Tibial nerve (tissue), 4 donors: ENCODE measurements around the gene RIN3. TPM values are rescaled to one million over a fixed set of nuclear protein-coding genes. Genes with fewer than 3 reads are reported as not detected.

Experiments used
- DNase-seq, 2 donors: peaks; one replicate each; pipeline ENCODE4 v3.0.0-alpha.2; 2019; ENCODE audit warnings: low spot score in 2 of 2
- H3K27ac ChIP-seq, 4 donors: fragments of 200-600 bp; sonication (generic) in 3 of 4; one replicate each; pipeline ENCODE4 v1.5.1; 2017 to 2019; ENCODE audit warnings: mild to moderate bottlenecking in 1 of 4
- H3K27me3 ChIP-seq, 2 donors: fragments of 200-600 bp; sonication (generic) in 1 of 2; one replicate each; pipeline versions ENCODE4 v1.5.1 to v1.6.0; 2017 to 2019
- H3K36me3 ChIP-seq, 3 donors: fragments of 200-600 bp; sonication (generic); one replicate each; pipeline ENCODE4 v1.5.1; 2018 to 2019
- H3K4me1 ChIP-seq, 4 donors: fragments of 200-600 bp; sonication (generic) in 3 of 4; one replicate each; pipeline ENCODE4 v1.5.1; 2017 to 2019
- H3K4me3 ChIP-seq, 4 donors: fragments of 200-600 bp; sonication (generic) in 3 of 4; one replicate each; pipeline ENCODE4 v1.5.1; 2017 to 2019; ENCODE audit warnings: mild to moderate bottlenecking in 1 of 4, moderate library complexity in 1 of 4
- H3K9me3 ChIP-seq, 4 donors: fragments of 200-600 bp; sonication (generic) in 3 of 4; one replicate each; pipeline ENCODE4 v1.5.1; 2017 to 2019
- EP300 ChIP-seq, 2 donors: sonication (generic); formaldehyde crosslinking; IDR thresholded peaks; one replicate each; pipeline ENCODE4 v1.6.1; 2017; ENCODE audit warnings: antibody characterized with exemption in 2 of 2, mild to moderate bottlenecking in 1 of 2
- POLR2A ChIP-seq, 2 donors: fragments of 450-650 bp; IDR thresholded peaks; one replicate each; pipeline ENCODE4 v1.6.1; 2017; ENCODE audit warnings: antibody characterized with exemption in 2 of 2, mild to moderate bottlenecking in 2 of 2, moderate library complexity in 2 of 2
- WGBS, 2 donors: methylation state at CpG; one replicate each; pipeline ENCODE4 v1.1.5; 2018; 5-methylcytosine and 5-hydroxymethylcytosine counted together
- total RNA-seq, 4 donors: library from RNA; depleted of rRNA; stranded (reverse); fragments of >200 nt; gene quantifications; one replicate each; pipeline ENCODE4 v1.1.0, GENCODE V29; 2016
- TF ChIP-seq, protein P1 (sequence below), 5 experiments: fragments of 200-600 bp in 3 of 5; fragments of 450-650 bp in 2 of 5; sonication (generic) in 3 of 5; IDR thresholded peaks; one replicate each; pipeline ENCODE4 v1.5.1; 2016 to 2019; ENCODE audit warnings: antibody characterized with exemption in 5 of 5, mild to moderate bottlenecking in 3 of 5, moderate library complexity in 2 of 5

The RIN3 gene
- total RNA-seq, 4 donors from 2014 or later, result 14.2 to 34.2 (median 15.5) TPM

DNA sequence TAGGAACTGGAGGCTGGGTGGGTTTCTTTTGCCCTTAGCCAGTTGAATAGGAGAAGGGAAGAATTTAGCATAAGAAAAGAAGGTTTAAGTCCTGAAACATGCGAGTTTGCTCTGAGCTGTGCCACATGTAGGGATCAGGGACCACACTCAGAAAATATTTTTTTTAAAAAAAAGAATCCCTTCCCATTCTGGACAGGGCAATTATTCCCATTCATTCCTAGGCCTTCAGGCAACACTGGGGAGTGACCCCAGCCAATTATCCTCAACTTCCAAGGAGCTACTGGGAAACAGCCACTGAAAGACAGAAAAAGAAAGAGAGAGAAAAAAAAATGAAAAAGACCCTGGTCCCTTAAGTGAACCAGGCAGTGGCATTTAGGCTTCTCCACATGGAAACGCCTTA is 115.1 kb downstream of the RIN3 start:
- 80 to 86% methylated on average over 2 of the region's 2 CpGs for WGBS, 2 donors
- Histone ChIP-seq H3K4me3 (no peak overlapping the region), H3K9me3 (peaks cover 0 to 34% (median 0%) of the 10 kb centered on the region in 4 donors), H3K4me1 (peaks cover 0 to 11% (median 0%) of the 10 kb centered on the region in 4 donors), H3K27ac (no peak overlapping the region), H3K27me3 (no peaks in the 10 kb centered on the region), H3K36me3 (peaks cover 0 to 23% (median 0%) of the 10 kb centered on the region in 3 donors)
- no peak for DNase-seq
- no peak for TF ChIP-seq EP300 (IDR thresholded peaks at IDR 0.05)
- TF ChIP-seq, protein P1, sequence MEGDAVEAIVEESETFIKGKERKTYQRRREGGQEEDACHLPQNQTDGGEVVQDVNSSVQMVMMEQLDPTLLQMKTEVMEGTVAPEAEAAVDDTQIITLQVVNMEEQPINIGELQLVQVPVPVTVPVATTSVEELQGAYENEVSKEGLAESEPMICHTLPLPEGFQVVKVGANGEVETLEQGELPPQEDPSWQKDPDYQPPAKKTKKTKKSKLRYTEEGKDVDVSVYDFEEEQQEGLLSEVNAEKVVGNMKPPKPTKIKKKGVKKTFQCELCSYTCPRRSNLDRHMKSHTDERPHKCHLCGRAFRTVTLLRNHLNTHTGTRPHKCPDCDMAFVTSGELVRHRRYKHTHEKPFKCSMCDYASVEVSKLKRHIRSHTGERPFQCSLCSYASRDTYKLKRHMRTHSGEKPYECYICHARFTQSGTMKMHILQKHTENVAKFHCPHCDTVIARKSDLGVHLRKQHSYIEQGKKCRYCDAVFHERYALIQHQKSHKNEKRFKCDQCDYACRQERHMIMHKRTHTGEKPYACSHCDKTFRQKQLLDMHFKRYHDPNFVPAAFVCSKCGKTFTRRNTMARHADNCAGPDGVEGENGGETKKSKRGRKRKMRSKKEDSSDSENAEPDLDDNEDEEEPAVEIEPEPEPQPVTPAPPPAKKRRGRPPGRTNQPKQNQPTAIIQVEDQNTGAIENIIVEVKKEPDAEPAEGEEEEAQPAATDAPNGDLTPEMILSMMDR (IDR thresholded peaks at IDR 0.05), result no peak
- TF ChIP-seq POLR2A (IDR thresholded peaks at IDR 0.05), result no peak

DNA sequence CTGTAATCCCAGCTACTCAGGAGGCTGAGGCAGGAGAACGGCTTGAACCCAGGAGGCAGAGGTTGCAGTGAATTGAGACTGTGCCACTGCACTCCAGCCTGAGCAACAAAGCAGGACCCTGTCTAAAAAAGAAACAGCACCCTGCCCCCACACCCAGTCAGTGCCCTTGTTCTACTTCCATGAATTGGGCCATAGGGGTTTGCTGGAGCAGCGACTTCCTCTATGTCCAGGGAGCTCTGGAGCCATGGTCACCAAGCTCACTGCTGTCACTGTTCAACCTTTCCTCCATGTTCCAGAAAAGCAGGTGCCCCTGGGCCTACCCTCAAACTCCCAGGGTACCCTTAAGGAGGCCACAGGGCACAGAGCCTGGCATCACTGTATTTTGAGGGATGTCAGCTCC is 116.8 kb downstream of the RIN3 start:
- WGBS, 2 donors, result 63 to 74% methylated on average over 2 of the region's 2 CpGs

DNA sequence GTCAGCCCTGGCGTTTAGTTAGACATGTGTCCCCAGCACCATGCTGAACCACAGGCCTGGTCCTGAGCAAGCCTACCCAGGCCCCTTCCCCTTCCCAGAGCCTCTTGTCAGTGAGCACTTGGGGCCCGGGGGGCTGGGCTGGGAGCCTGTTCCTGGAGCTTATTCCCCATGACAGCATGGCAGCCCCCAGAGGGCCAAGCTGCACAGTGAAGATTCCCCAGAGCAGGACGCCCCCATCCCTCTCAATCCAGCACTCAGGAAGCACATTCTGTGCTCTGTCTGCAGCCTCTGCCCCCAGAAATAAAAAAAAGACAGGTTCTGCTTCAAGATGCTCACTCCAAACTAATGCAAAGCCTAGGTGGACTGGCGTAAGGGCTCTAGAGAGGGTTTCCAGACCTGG is 117.5 kb downstream of the RIN3 start:
- 78 to 85% methylated on average over 4 of the region's 4 CpGs for WGBS, 2 donors
- H3K27ac ChIP-seq, result no peak overlapping the region
- H3K27me3 ChIP-seq, result no peaks in the 10 kb centered on the region
- H3K9me3 ChIP-seq, result peaks cover 0 to 29% (median 0%) of the 10 kb centered on the region in 4 donors
- H3K4me1 ChIP-seq, result peaks cover 0 to 14% (median 0%) of the 10 kb centered on the region in 4 donors
- peaks cover 0 to 23% (median 0%) of the 10 kb centered on the region in 3 donors for H3K36me3 ChIP-seq
- DNase-seq, result no peak
- no peak overlapping the region for H3K4me3 ChIP-seq
- TF ChIP-seq EP300 (IDR thresholded peaks at IDR 0.05), result no peak
- TF ChIP-seq POLR2A (IDR thresholded peaks at IDR 0.05), result no peak
- TF ChIP-seq, protein P1 (IDR thresholded peaks at IDR 0.05), result no peak

More for the DNA sequence above, 116.8 kb downstream of the RIN3 start:
- Histone ChIP-seq H3K36me3 (peaks cover 0 to 23% (median 0%) of the 10 kb centered on the region in 3 donors), H3K4me1 (peaks cover 0 to 14% (median 0%) of the 10 kb centered on the region in 4 donors), H3K27ac (no peak overlapping the region), H3K4me3 (no peak overlapping the region), H3K27me3 (no peaks in the 10 kb centered on the region), H3K9me3 (peaks cover 0 to 32% (median 0%) of the 10 kb centered on the region in 4 donors)
- no peak for DNase-seq
- TF ChIP-seq, protein P1 (IDR thresholded peaks at IDR 0.05), result no peak
- no peak for TF ChIP-seq EP300 (IDR thresholded peaks at IDR 0.05)

DNA sequence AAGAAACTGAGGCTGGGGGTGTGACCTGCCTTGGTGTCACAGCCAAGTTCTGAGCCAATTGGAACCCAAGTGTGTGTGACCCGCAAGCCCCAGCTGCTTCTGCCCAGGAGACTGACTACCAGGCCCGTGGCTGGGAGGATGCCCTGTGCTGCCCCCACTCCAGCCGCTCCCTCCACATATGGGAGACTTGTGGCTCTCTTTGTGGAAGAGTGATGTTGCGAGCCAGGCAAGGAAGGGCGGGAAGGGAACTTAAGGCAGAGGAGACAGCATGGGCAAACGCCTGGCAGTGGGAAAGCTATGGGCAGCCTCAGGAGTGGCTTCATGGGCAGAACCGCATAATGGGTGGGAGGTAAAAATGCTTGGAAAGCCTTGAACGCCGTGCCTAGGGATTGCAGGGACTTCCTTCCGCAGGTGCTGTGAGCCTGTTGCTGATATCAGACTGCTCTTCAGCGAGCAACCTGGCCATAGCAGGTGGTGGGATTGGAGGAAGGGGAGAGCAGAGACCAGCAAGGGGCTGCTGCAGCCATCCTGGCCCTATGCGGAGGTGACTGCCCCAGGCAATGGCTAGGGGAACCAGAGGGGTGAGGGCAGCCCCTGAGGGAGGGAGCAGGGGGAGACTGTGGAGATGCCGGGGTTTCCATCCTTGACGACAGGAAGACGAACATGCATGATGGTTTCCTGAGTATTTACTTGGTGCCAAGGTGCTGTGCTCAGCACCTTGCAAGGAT is 119.1 kb downstream of the RIN3 start:
- peaks cover 0 to 9% (median 0%) of the 10 kb centered on the region in 3 donors for H3K36me3 ChIP-seq
- DNase-seq, result no peak
- no peak overlapping the region for H3K27ac ChIP-seq

DNA sequence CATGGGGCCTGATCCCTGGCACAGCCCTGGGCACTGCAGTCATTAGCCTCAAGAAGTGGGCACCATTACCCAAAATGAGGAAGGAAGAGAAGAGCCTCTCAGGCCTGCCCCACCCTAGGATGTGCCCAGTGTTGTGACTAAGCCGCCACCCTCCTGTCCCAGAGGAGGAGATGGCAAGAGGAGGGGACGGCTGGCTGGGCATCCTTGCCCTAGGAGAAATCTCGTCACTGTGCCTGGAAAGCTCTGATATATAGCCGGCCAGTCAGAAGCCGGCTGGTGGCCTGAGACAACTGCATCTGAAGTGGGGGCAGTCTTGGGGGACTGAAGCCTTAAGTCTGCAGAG is 119.7 kb downstream of the RIN3 start:
- DNase-seq, result no peak
- no peak overlapping the region for H3K4me3 ChIP-seq
- no peaks in the 10 kb centered on the region for H3K27me3 ChIP-seq
- TF ChIP-seq, protein P1 (IDR thresholded peaks at IDR 0.05), result no peak
- TF ChIP-seq EP300 (IDR thresholded peaks at IDR 0.05) (no peak), POLR2A (IDR thresholded peaks at IDR 0.05) (no peak)
- peaks cover 0 to 8% (median 0%) of the 10 kb centered on the region in 4 donors for H3K9me3 ChIP-seq
- 74 to 81% methylated on average over 4 to 5 of the region's 5 CpGs for WGBS, 2 donors
- peaks cover 0 to 14% (median 0%) of the 10 kb centered on the region in 4 donors for H3K4me1 ChIP-seq
- H3K36me3 ChIP-seq, result peaks cover 0 to 3% (median 0%) of the 10 kb centered on the region in 3 donors
- no peak overlapping the region for H3K27ac ChIP-seq

More for the DNA sequence above, 119.1 kb downstream of the RIN3 start:
- 87 to 88% methylated on average over 15 of the region's 15 CpGs for WGBS, 2 donors
- H3K4me3 ChIP-seq, result no peak overlapping the region
- peaks cover 0 to 13% (median 0%) of the 10 kb centered on the region in 4 donors for H3K9me3 ChIP-seq
- H3K4me1 ChIP-seq, result peaks cover 0 to 14% (median 0%) of the 10 kb centered on the region in 4 donors
- no peak for TF ChIP-seq POLR2A (IDR thresholded peaks at IDR 0.05)
- TF ChIP-seq, protein P1 (IDR thresholded peaks at IDR 0.05), result no peak
- no peak for TF ChIP-seq EP300 (IDR thresholded peaks at IDR 0.05)
- no peaks in the 10 kb centered on the region for H3K27me3 ChIP-seq
